PC-3 (cell line): Measurements from ENCODE around the gene REXO4. TPM values are rescaled to one million over a fixed set of nuclear protein-coding genes. Genes with fewer than 3 reads are reported as not detected.

ENCODE experiments used
- ATAC-seq: fragments of 200-7000 bp; cut with Tn5 transposase; 2 replicates; pipeline ENCODE4 v1.9.1; 2020; ENCODE audit warnings: mild to moderate bottlenecking, moderate library complexity
- BruUV-seq: library from RNA; stranded (reverse); fragments of 400-500 nt; replicated peaks from 2 replicates; lab custom pipeline; 2021; lab: Mats Ljungman, UMichigan
- CTCF ChIA-PET: fragments of 300-600 bp; sonication (Branson Sonifier 250); formaldehyde crosslinking; loops from one replicate; lab custom pipeline; 2022; ENCODE audit warnings: antibody characterized with exemption; lab: Charles Lee
- POLR2A ChIA-PET: fragments of 300-600 bp; sonication (Branson Sonifier 250); formaldehyde crosslinking; loops from one replicate; lab custom pipeline; 2022; ENCODE audit warnings: antibody characterized with exemption; ENCODE audit not compliant: unreplicated experiment; lab: Charles Lee
- DNase-seq: peaks from one replicate; pipeline ENCODE4 v3.0.0-alpha.2; 2015
- H2AFZ ChIP-seq: fragments of 300-600 bp; sonication (generic); 2 replicates; pipeline ENCODE4 v1.6.0; 2016; ENCODE audit warnings: antibody characterized with exemption, low read length
- H3F3A ChIP-seq: fragments of 300-600 bp; sonication (generic); one replicate; pipeline ENCODE4 v1.6.0; 2017; ENCODE audit warnings: antibody characterized with exemption, low read length, control low read depth, mild to moderate bottlenecking; ENCODE audit not compliant: unreplicated experiment
- H3K27ac ChIP-seq: fragments of 300-600 bp; sonication (generic); 2 replicates; pipeline ENCODE4 v1.5.1; 2016; ENCODE audit warnings: mild to moderate bottlenecking, low read length
- H3K27me3 ChIP-seq: fragments of 300-600 bp; sonication (generic); 2 replicates; pipeline ENCODE4 v1.6.1; 2016; ENCODE audit warnings: low read length, mixed read lengths
- H3K36me3 ChIP-seq: fragments of 300-600 bp; sonication (generic); 2 replicates; pipeline ENCODE4 v1.6.1; 2016; ENCODE audit warnings: low read depth, mixed run types, low read length, mixed read lengths
- H3K4me1 ChIP-seq: fragments of 300-600 bp; sonication (generic); 2 replicates; pipeline ENCODE4 v1.5.1; 2016; ENCODE audit warnings: low read length; ENCODE audit not compliant: insufficient read depth
- H3K4me2 ChIP-seq: fragments of 300-600 bp; sonication (generic); 2 replicates; pipeline ENCODE4 v1.6.0; 2016; ENCODE audit warnings: low read length
- H3K4me3 ChIP-seq: fragments of 300-600 bp; sonication (generic); 2 replicates; pipeline ENCODE4 v1.5.1; 2016; ENCODE audit warnings: mild to moderate bottlenecking, low read length, mixed read lengths
- H3K79me2 ChIP-seq: fragments of 300-600 bp; sonication (generic); 2 replicates; pipeline ENCODE4 v1.6.1; 2017; ENCODE audit warnings: low read length, mixed read lengths
- H3K9ac ChIP-seq: fragments of 300-600 bp; sonication (generic); 2 replicates; pipeline ENCODE4 v1.6.0; 2016; ENCODE audit warnings: mild to moderate bottlenecking, low read length
- H3K9me2 ChIP-seq: fragments of 300-600 bp; sonication (generic); replicated peaks from 2 replicates; pipeline ENCODE4 v1.6.1; 2016; ENCODE audit warnings: mixed run types, low read length, mixed read lengths
- H3K9me3 ChIP-seq: fragments of 300-600 bp; sonication (generic); 2 replicates; pipeline ENCODE4 v1.6.1; 2016; ENCODE audit warnings: low read length, mixed read lengths
- H4K20me1 ChIP-seq: fragments of 300-600 bp; sonication (generic); 2 replicates; pipeline ENCODE4 v1.6.1; 2016; ENCODE audit warnings: low read length, mixed read lengths
- CTCF ChIP-seq: fragments of 300-600 bp; sonication (generic); conservative IDR thresholded peaks from 2 replicates; pipeline ENCODE4 v1.5.1; 2017; ENCODE audit warnings: antibody characterized with exemption, low read depth, mild to moderate bottlenecking, low read length
- EZH2 ChIP-seq: fragments of 300-600 bp; sonication (generic); IDR thresholded peaks from one replicate; pipeline ENCODE4 v1.6.1; 2017; ENCODE audit warnings: antibody characterized with exemption, mild to moderate bottlenecking, low read length; ENCODE audit not compliant: unreplicated experiment
- EZH2phosphoT487 ChIP-seq: fragments of 300-600 bp; sonication (generic); IDR thresholded peaks from 2 replicates; pipeline ENCODE4 v1.6.1; 2018; ENCODE audit warnings: mild to moderate bottlenecking, antibody characterized with exemption, low read length, borderline replicate concordance
- intact Hi-C: fragments of 100-400 bp; cut with micrococcal nuclease; formaldehyde crosslinking; loops from 2 replicates; pipeline ENCODE4 v1.9.0; 2023
- total RNA-seq: library from RNA; depleted of rRNA; stranded (reverse); fragments of >200 nt; gene quantifications from 2 replicates; pipeline ENCODE4 v1.2.3, GENCODE V29; 2014

Gene REXO4
- total RNA-seq, 1 experiment from 2014 or later, result 34.1 TPM

- BruUV-seq, result no TSS peak
- no peaks in the 10 kb centered on the region for H3K9me2 ChIP-seq
- no peaks in the 10 kb centered on the region for H3K36me3 ChIP-seq
- CTCF ChIA-PET, result no interaction called here
- H3K4me3 ChIP-seq, result no peak overlapping the region
- H3K4me2 ChIP-seq, result no peak overlapping the region
- no peaks in the 10 kb centered on the region for H3K27me3 ChIP-seq
- no peaks in the 10 kb centered on the region for H3K4me1 ChIP-seq
- POLR2A ChIA-PET, result interaction anchor here (0.7 kb wide), 1 partner anchor 67 kb away, joined by 4 read pairs; no protein-coding TSS in a partner anchor
- H4K20me1 ChIP-seq, result no peaks in the 10 kb centered on the region
- no peaks in the 10 kb centered on the region for H3K9me3 ChIP-seq
- no peak overlapping the region for H2AFZ ChIP-seq
- no peaks in the 10 kb centered on the region for H3F3A ChIP-seq
- DNase-seq (no peak), ATAC-seq (no peak)
- intact Hi-C loops, result no loop called here
- H3K79me2 ChIP-seq, result no peaks in the 10 kb centered on the region
- TF ChIP-seq CTCF (no peak), EZH2 (no peak), EZH2phosphoT487 (no peak)
- H3K9ac ChIP-seq, result no peak overlapping the region
- no peak overlapping the region for H3K27ac ChIP-seq
Observed at GRCh38 chr9:133439337-133439736, 21.5 kb upstream of the REXO4 start.

- Histone ChIP-seq H3K9me2 (no peaks in the 10 kb centered on the region), H3K4me3 (no peak overlapping the region), H3K27ac (no peak overlapping the region), H3K27me3 (no peaks in the 10 kb centered on the region), H2AFZ (no peak overlapping the region), H4K20me1 (no peaks in the 10 kb centered on the region), H3K79me2 (no peaks in the 10 kb centered on the region), H3K9me3 (no peaks in the 10 kb centered on the region), H3K4me2 (no peak overlapping the region), H3K9ac (no peak overlapping the region), H3K4me1 (no peaks in the 10 kb centered on the region), H3K36me3 (no peaks in the 10 kb centered on the region), H3F3A (no peaks in the 10 kb centered on the region)
- intact Hi-C loops, result no loop called here
- no TSS peak for BruUV-seq
- ChIA-PET POLR2A (no interaction called here), CTCF (no interaction called here)
- peak; percentile 14 for DNase-seq
- ATAC-seq, result peak; percentile 54; the same call in 1 of the 2 replicates
- peak; percentile 46 for TF ChIP-seq CTCF
- no peak for TF ChIP-seq EZH2
- TF ChIP-seq EZH2phosphoT487, result no peak
Observed at GRCh38 chr9:133437753-133438531, 20.1 kb upstream of the REXO4 start.

GRCh38 chr9:133436681-133437080 is 18.9 kb upstream of the REXO4 start:
- no TSS peak for BruUV-seq

More at GRCh38 chr9:133436681-133437080, 18.9 kb upstream of the REXO4 start:
- no peaks in the 10 kb centered on the region for H3K36me3 ChIP-seq
- H3K9me2 ChIP-seq, result no peaks in the 10 kb centered on the region
- no peak for DNase-seq
- TF ChIP-seq EZH2phosphoT487, result no peak
- no peaks in the 10 kb centered on the region for H3K79me2 ChIP-seq
- H3K9ac ChIP-seq, result no peak overlapping the region
- ATAC-seq, result no peak
- no peak overlapping the region for H3K4me3 ChIP-seq
- H3K27me3 ChIP-seq, result no peaks in the 10 kb centered on the region
- CTCF ChIA-PET, result no interaction called here
- no peak overlapping the region for H3K4me2 ChIP-seq
- no peak overlapping the region for H3K27ac ChIP-seq
- H4K20me1 ChIP-seq, result no peaks in the 10 kb centered on the region
- H2AFZ ChIP-seq, result no peak overlapping the region
- H3F3A ChIP-seq, result no peaks in the 10 kb centered on the region
- POLR2A ChIA-PET, result no interaction called here
- intact Hi-C loops, result no loop called here
- H3K9me3 ChIP-seq, result no peaks in the 10 kb centered on the region
- no peaks in the 10 kb centered on the region for H3K4me1 ChIP-seq
